Measurements from ENCODE around the gene SLC31A1. TPM values are rescaled to one million over a fixed set of nuclear protein-coding genes. Genes with fewer than 3 reads are reported as not detected.

SLC31A1 gene
- total and polyA plus RNA-seq, 2 of the 8 experiments (the other 6 are each of a cell fraction or from before 2014, with no cell fraction given): 23.9 to 40.8 TPM

DNA sequence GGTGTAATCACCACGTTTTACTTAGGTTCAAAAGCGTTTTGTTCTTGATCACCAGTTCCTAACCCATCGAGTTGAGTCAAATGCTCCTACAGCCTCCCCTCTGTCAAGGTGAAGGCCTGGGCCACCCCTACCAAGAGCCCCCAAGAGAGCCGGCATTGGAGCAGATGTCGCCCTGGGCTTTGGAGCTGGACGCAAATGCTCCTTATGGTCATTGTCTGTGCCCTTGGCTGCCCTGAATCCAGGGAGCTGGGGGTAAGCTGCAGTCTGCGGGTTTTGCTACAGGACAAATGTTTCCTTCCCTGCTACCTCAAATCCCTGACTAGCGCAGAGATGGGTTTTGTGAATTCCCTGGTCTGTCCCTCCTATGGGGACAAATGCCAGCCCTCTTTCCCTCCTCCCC, 77.0 kb downstream of the SLC31A1 start (continued):
- TF ChIP-seq SP4 (IDR thresholded peaks at IDR 0.05; ENCODE audit: low read length): no peak
